Measurements from ENCODE around the gene NOTCH1.

Gene NOTCH1

DNA sequence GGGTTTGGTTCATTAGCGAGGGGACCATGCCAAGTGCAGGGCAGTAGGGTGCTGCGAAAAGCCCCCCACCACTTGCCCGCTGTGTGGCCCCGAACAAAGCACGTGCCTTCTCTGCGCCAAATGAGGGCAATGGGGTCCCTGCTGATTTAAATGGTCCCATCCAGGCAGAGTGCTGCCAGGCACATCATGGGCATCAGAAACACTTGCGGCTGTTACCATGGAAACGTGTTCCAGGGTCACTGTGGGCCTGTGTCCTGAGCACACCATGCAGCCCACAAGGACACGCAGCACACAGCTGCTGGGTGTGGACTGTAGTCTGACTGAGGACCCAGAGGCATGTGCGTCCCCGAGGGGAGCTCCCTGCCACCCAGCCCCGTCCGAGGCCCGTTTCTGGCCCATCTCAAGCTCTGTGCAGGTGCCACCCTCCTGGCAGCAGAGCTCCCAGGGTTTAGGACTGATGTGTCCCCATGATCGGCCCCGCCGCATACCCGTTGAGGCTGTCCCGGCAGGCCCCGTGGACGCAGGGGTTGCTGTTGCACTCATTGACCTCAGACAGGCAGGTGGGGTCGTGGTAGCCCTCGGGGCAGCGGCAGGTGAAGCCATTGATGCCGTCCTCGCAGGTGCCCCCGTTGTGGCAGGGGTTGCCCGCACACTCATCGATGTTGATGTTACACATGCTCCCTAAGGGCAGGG, 31.7 kb downstream of the NOTCH1 start:
- no peak for DNase-seq

DNA sequence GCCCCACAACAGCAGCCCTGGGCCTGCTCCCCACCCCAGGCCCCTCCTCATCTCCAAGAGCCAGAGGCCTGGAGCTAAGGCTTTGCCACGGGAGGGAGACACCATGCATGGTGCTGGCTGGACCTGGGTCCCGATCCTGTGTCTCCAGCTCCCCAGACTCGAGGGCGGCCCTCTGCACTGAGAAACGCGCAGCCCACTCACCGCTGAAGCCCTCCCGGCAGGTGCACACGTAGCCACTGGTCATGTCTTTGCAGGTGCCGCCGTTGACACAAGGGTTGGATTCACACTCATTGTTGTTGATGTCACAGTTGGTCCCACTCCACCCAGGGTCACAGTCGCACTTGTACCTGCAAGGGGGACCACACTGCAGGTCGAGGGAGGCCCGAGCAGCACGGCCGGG, 32.7 kb downstream of the NOTCH1 start:
- DNase-seq = no peak

DNA sequence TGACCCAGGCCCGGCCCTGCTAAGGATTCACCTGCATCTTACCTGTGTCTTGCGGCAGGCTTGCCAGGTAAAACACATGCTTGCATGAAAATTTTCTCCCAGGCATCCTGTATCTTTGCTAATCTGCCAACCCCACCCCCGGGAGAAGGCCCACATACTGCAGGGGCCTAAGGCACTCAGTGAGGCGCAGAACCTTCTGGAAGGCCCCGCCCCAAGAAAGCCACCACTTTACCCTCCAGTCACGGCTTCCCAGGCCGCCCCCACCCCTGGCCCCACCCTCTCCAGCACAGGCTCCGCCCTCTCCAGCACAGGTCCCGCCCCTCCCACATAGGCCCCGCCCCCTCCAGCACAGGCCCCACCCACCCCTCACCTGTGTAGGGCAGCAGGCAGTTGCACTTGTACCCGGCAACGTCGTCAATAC, 33.2 kb downstream of the NOTCH1 start:
- no peak for DNase-seq

DNA sequence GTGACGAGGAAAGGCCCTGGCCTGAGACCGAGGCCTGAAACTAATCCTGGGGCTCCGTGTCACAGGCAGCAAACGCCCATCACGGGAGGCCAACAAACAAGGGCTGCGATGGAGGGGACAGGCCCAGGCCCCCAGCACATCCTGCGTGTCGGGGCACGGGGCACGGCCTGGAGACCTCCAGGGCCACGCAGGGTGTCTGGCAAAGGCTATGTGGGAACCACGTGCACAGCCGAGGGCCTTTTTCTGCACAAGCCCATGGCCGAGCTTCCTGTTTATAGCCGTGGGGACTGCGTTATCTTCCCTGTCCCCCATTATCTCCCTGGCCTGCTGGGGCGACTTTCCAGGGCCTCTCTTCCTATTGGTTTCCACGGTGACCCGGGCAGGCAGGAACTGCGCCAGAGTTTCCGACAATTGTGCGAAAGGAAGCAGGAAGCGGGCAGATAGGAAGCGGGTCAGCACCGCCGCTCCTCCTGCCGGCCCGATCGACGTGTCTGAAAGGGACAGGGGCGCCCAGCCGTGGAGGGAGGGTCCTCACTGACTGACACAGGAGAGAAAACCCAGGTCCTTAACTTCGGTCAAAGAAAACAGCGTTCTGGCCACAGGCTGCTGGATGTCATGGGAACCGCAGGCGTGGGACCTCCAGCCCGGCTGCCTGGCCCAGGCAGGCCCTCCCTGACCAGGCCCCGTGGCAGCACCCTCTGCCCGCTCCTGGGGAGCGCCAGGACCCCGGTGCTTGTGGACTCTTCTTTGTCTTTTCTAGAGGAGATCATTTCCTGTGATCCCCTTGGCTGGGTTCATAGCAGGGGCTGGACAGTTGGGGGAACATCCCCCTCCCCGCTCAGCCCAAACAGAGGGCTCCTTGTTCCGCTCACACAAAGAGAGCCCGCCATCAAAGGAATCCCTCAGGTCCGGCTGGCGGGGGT, 33.9 kb downstream of the NOTCH1 start:
- no peak for DNase-seq

DNA sequence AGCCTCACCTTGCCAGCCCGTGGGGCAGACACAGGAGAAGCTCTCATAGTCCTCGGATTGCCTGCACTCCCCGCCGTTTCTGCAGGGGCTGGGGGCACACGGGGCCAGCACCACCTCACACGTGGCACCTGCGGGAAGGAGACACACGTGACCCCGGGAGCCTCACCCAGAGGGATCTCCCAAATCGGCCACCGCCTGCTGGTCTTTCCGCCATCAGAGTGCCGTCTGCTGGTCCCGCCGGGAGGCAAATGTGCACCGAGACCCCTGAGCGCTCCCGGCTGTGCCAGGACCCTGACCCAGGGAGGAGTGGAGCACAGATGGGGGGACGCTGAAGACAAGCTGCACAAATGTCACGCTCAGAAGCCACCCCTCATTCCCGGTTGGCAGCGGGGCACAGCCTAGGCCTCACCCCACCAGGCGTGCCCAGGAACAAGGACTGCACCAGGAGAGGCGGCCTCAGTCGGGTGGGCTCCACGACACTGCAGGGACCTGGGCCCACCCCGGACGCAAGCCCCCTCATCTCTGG, 34.6 kb downstream of the NOTCH1 start:
- DNase-seq = no peak

DNA sequence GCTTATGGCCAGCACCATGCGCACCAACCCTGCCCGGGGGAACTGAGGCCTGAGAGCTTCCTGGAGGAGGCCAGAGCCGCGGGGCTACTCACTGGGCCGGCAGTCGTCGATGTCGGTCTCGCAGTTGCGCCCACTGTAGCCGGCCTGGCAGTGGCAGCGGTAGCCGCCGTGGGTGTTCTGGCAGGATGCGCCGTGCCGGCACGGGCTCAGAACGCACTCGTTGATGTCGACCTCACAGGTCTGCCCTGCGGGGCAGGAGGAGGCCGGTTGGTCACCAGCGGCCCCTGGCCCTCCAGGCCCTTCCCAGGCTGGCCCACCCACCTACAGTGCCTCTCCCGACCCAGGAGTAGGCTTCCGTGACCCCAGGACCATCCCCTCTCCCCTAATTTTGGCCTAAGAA, 35.3 kb downstream of the NOTCH1 start:
- no peak for DNase-seq

DNA sequence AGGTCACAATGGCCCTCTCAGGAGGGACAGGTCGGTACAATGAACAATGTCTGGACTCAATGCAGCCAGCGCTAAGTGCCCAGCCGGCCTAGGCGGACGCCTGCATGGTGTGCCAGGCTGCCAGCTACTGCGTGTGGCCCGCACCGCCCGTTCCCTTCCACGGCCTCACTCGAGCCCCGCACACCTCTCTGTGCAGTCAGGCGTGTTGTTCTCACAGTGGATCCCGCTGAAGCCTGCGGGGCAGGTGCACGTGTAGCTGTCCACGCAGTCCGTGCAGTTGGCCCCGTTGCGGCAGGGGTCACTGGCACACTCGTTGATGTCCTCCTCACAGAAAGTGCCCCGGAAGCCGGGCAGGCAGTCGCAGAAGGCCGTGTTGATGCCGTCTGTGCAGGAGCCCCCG, 36.3 kb downstream of the NOTCH1 start:
- DNase-seq = no peak

DNA sequence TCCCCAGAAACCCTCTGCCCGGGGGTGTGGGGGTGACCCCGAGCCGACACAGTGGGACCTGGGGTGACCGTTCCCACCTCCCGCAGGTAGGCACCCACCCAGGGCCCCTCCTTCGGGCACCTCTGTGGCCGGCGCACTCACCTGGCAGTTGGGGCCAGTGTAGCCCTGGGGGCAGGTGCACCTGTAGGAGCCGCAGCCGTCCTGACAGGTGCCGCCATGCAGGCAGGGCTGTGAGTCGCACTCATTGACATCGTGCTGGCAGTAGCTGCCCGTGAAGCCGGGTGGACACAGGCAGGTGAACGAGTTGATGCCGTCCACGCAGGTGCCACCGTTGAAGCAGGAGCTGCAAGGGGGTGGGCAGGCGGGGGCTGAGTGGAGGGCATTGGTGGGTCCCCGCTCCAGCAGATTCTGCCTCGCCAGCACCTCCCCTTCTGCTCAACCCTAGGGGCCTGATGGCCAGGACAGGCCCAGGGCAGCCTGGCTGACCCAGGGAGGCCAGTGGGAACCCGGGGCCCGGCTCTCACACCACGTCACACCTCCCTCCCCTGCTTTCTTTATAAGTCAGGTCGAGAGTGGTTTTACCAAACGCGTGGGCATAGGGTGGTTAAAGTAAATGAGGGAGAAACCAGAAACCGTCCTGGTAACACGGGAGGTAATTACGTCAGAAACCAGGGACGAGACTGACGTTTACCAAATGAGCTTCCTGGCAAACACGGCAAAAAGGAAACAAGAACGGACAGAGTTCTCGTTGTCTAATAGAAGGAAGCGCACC, 36.9 kb downstream of the NOTCH1 start:
- no peak for DNase-seq

DNA sequence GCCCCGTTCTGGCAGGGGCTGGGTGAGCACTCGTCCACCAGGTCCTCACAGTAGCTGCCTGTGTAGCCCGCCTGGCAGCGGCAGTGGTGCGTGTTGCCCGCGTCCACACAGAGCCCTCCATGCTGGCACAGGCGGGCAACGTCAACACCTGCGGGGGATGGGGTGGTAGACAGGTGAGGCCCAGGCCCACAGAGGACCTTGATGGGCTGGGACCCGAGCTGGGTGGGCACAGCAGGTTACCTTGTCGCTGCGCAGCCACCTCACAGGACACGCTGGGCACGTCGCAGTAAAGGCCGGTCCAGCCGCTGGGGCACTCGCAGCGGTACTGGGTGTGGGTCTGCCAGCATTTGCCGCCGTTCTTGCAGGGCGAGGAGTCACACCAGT, 37.9 kb downstream of the NOTCH1 start:
- no peak for DNase-seq

DNA sequence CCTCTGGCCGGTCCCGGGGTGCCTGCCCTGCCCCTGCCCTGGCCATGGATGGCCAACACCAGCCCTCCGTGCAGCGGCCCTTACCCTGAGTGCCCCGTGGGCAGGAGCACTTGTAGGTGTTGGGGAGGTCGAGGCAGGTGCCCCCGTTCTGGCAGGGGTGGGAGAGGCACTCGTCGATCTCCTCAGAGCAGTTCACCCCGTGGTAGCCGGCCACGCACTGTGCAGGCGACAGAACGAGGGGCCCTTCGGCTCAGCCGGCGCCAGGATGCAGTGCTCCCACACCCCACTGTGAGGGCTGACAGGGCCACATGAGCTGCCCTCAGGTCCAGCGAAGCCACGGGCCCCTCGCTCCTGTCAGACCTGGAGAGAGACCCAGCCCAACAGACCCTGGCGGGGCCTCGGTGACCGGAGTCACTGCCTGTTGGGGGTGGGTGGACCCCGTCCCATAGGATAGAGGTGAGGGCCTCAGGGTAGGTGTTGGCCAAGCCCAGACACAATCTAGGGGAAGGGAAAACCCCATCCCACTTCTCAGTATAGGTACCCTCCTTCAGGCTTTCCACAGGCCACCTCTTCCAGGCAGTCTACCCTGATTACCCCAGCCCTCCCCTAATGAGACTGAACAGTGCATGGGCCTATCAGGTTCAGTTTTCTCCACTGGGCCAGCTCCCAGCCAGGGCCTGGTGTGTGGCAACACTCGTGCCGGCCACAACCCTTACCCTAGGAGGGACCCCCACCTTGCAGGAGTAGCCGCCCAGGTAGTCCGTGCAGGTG, 38.4 kb downstream of the NOTCH1 start:
- no peak for DNase-seq

DNA sequence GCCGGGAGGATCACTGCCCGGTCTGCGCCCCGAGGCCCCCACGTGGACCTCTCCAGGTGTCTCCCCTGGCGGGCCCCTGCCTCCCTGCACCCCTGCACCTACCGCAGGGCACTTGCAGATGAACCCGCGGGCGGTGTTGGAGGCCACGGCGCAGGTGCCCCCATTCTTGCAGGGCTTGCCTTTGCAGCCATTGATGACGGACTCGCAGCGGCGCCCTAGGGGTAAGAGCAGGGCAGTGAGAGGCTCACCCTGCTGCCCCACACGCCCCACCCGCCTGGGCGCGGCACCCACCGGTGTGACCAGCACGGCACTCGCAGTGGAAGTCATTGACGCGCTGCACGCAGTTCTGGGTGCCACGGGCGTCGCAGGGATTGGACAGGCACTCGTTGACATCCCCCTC, 39.4 kb downstream of the NOTCH1 start:
- DNase-seq = no peak

DNA sequence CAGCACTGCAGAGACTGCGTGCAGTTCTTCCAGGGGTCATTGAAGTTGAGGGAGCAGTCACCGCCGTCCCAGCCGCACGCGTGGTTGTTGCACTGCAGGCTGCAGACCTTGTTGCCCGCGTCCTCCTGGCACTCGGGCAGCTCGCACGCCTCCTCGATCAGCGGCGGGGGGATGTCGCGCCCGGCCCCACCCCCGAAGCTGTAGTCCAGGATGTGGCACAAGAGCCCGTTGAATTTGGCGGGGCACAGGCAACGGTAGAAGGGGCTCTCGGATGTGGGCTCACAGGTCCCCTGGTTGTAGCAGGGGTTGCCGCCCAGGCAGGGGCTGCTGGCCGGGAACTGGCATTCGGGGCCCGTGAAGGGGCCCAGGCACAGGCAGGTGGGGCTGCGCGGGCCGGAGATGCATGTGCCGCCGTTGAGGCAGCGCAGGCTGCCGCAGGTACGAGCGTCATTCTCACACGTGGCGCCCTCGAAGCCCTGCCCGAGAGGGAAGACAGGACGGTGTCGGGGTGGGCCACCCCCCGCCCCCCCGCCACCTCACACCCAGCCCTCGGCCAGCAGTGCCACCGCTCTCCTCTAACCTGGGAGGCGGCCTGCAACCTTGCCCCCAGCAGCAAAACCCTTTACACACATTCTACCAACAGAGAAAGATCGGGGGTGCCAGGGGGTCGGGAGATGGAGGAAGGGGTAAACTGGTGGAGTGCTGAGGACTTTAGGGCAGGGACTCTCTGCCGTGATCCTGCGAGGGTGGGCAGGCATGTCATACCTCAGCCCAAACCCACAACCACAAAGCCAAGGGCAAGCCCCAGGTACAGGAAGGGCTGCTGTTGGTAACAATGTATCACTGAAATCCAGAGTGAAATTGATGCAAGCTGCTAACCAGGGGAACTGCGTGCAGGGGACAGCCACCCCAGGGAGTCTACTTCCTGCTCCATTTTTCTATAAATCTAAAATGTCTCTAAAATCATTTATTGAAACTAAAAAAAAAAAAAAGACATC, 40.1 kb downstream of the NOTCH1 start:
- DNase-seq = no peak

DNA sequence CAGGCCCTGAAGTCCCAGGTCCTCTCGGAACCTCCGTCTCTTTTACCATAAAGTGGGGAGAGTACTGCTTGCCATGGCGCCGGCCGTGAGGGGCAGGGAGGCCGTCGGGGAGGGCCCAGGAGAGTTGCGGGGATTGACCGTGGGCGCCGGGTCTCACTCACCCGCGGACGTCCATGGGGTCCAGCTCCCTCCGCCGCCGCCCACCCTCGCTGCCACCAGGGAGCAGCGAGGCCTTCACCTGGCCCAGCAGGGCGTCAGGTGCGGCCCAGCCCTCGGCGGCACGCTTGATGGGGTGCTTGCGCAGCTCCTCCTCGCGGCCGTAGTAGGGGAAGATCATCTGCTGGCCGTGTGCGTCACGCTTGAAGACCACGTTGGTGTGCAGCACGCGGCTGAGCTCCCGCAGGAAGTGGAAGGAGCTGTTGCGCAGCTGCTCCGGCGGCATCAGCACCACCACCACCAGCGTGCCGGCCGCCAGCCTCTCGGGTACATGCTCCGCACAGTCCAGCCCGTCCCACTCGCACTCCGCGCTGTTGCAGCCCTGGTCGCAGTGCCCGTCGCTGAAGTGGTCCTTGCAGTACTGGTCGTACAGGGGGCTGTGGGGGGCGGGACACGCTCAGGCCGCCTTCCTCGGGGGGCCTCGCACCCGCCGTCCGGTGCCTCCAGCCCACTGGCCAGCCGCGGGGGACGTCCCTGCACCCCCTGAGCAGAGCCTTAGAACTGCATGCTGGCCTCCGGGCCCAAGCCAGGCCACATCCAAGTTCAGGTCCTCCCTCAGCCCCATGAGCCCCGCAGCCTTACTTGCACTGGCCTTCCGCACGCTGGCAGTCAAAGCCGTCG, 41.1 kb downstream of the NOTCH1 start:
- no peak for DNase-seq

DNA sequence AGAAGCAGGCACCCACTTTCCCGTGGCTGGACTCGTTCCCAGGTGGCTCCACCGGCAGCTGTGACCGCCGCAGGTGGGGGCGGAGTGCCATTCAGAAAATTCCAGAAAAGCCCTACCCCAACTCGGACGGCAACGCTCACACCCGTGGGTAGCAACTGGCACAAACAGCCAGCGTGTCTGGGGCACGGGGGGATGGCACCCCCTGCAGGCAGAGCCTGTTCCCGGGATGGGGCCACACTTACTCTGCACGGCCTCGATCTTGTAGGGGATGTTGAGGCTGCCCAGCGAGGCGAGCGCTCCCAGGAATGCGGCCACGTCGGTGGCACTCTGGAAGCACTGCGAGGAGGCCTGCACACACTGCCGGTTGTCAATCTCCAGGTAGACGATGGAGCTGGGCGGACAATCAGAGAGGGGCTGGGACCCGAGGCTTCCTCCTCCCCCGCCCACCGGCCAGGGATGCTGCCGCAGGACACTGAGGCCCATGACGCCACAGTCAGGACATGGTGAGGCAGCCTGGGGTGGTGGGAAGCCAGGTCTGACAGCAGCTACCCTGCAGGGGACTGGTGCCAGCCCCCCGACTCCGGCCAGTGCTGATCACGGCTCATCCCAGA, 42.8 kb downstream of the NOTCH1 start:
- DNase-seq = no peak

DNA sequence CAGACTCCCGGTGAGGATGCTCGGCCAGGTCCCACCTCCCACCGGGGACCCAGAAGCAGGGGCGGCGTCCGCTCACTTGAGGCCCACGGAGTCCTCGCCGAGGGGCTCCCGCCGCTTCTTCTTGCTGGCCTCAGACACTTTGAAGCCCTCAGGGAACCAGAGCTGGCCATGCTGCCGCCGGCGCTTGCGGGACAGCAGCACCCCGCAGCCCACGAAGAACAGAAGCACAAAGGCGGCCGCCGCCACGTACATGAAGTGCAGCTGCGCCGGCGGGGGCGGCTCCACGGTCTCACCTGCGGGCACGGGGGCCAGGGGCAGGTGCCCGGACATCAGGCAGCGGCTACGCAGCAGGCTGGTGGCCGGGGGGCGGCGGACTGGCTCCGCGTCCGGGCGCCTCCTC, 43.7 kb downstream of the NOTCH1 start:
- no peak for DNase-seq

DNA sequence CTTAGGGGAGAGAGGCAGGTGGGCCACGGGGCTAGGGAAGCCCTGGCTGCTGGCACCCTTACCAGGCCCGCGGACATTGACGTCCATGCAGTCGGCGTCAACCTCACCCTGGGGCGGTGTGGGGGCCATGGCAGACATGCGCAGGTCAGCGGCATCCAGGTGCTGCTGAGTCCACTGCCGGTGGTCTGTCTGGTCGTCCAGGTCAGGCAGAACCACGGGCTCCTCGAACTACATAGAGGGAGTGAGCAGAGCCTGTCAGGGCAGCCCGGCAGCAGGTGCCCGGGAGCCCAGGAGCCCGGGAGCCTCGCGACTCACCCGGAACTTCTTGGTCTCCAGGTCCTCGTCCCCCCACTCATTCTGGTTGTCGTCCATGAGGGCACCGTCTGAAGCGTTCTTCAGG, 44.2 kb downstream of the NOTCH1 start:
- no peak for DNase-seq

DNA sequence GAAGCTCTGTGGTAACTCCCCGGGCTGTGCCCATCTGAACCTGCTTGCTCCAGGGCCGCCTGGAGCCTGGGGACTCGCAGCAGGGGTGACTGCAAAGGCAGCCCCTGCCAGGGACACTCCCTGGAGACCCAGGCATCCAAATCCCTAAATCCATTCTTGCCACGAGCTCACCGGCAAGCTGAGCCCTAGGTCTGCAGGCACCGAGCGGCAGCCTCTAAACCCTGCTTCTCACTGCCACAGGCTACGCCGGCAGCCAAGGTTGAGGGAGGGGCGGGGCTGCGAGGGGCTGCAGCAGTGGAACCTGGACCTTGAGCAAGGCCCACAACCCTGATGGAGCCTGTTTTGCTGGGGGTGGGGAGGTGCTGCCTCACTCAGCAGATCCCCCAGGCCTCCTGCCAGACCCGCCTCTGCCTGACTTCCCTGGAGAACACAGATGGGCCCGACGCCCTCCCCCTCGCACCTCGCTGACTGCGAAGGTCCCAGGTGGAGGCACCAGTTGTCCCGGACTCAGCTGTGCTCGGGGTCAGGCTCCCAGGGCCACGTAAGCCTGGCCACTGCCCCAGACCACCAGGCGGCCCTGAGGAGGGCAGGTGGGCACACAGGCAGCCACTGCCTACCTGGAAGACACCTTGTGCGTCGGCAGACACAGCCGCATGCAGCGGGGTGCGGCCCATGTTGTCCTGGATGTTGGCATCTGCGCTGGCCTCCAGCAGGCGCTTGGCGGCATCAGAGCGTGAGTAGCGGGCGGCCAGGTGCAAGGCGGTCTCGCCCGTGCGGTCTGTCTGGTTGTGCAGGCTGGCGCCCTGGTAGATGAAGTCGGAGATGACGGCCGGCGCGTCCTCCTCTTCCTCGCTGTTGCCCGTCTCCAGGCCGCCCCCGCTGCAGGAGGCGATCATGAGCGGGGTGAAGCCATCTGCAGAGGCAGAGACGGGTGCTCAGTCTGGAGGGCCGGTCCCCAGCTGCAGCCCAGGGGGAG, 45.6 kb downstream of the NOTCH1 start:
- peak in 1 of 2 experiments; percentile 25 for DNase-seq

Measured in NCI-H524 (cell line).